GM19452 (cell line): ENCODE data around the gene HDLBP.

ENCODE experiments used
- ATAC-seq: cut with Tn5 transposase; IDR thresholded peaks from one replicate; pipeline ENCODE4 v1.9.1; 2021; ENCODE audit not compliant: unreplicated experiment

Gene HDLBP

GRCh38 chr2:241275504-241275903 is 40.0 kb downstream of the HDLBP start:
- no peak for ATAC-seq

GRCh38 chr2:241274127-241274526 is 41.3 kb downstream of the HDLBP start:
- no peak for ATAC-seq

GRCh38 chr2:241273210-241274020 is 42.1 kb downstream of the HDLBP start:
- no peak for ATAC-seq

- peak; percentile 51 for ATAC-seq
Measured at GRCh38 chr2:241272303-241273209, 42.9 kb downstream of the HDLBP start.

- ATAC-seq, result peak; percentile 43
Measured at GRCh38 chr2:241271706-241272302, 43.7 kb downstream of the HDLBP start.

- no peak for ATAC-seq
Measured at GRCh38 chr2:241270531-241270930, 44.9 kb downstream of the HDLBP start.

- no peak for ATAC-seq
Measured at GRCh38 chr2:241269707-241270520, 45.6 kb downstream of the HDLBP start.

GRCh38 chr2:241268716-241269445 is 46.6 kb downstream of the HDLBP start:
- ATAC-seq, result no peak

GRCh38 chr2:241268306-241268705 is 47.2 kb downstream of the HDLBP start:
- no peak for ATAC-seq

GRCh38 chr2:241267249-241268067 is 48.0 kb downstream of the HDLBP start:
- no peak for ATAC-seq

- ATAC-seq, result no peak
Measured at GRCh38 chr2:241265506-241265905, 50.0 kb downstream of the HDLBP start.

- no peak for ATAC-seq
Measured at GRCh38 chr2:241263061-241263460, 52.4 kb downstream of the HDLBP start.

GRCh38 chr2:241261628-241262027 is 53.8 kb downstream of the HDLBP start:
- no peak for ATAC-seq

GRCh38 chr2:241260911-241261310 is 54.6 kb downstream of the HDLBP start:
- no peak for ATAC-seq

GRCh38 chr2:241258505-241259280 is 56.8 kb downstream of the HDLBP start:
- ATAC-seq, result no peak

- no peak for ATAC-seq
Measured at GRCh38 chr2:241257419-241258032, 57.9 kb downstream of the HDLBP start.

- ATAC-seq, result no peak
Measured at GRCh38 chr2:241256168-241256545, 59.3 kb downstream of the HDLBP start.

- no peak for ATAC-seq
Measured at GRCh38 chr2:241255542-241256167, 59.8 kb downstream of the HDLBP start.
